Measurements from ENCODE around the gene CYP2C9.

- TF ChIP-seq, protein P1, sequence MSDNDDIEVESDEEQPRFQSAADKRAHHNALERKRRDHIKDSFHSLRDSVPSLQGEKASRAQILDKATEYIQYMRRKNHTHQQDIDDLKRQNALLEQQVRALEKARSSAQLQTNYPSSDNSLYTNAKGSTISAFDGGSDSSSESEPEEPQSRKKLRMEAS (IDR thresholded peaks at IDR 0.05; ENCODE audit: low read depth, low read length): no peak
- TF ChIP-seq, protein P2, sequence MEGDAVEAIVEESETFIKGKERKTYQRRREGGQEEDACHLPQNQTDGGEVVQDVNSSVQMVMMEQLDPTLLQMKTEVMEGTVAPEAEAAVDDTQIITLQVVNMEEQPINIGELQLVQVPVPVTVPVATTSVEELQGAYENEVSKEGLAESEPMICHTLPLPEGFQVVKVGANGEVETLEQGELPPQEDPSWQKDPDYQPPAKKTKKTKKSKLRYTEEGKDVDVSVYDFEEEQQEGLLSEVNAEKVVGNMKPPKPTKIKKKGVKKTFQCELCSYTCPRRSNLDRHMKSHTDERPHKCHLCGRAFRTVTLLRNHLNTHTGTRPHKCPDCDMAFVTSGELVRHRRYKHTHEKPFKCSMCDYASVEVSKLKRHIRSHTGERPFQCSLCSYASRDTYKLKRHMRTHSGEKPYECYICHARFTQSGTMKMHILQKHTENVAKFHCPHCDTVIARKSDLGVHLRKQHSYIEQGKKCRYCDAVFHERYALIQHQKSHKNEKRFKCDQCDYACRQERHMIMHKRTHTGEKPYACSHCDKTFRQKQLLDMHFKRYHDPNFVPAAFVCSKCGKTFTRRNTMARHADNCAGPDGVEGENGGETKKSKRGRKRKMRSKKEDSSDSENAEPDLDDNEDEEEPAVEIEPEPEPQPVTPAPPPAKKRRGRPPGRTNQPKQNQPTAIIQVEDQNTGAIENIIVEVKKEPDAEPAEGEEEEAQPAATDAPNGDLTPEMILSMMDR (IDR thresholded peaks at IDR 0.05; ENCODE audit: low read depth, low read length): peak; percentile 77
Observed at GRCh38 chr10:94963901-94964300, 25.4 kb downstream of the CYP2C9 start.

All from NB4 (cell line).